Medulla oblongata (tissue), 1 donor: ENCODE measurements around the gene SLC20A1.

Experiments
- DNase-seq: peaks from one replicate; pipeline ENCODE4 v3.0.0-alpha.2; 2015; ENCODE audit errors: extremely low spot score

Gene SLC20A1

GRCh38 chr2:112709703-112710102, 64.0 kb downstream of the SLC20A1 start:
- peak; percentile 55 for DNase-seq

DNA sequence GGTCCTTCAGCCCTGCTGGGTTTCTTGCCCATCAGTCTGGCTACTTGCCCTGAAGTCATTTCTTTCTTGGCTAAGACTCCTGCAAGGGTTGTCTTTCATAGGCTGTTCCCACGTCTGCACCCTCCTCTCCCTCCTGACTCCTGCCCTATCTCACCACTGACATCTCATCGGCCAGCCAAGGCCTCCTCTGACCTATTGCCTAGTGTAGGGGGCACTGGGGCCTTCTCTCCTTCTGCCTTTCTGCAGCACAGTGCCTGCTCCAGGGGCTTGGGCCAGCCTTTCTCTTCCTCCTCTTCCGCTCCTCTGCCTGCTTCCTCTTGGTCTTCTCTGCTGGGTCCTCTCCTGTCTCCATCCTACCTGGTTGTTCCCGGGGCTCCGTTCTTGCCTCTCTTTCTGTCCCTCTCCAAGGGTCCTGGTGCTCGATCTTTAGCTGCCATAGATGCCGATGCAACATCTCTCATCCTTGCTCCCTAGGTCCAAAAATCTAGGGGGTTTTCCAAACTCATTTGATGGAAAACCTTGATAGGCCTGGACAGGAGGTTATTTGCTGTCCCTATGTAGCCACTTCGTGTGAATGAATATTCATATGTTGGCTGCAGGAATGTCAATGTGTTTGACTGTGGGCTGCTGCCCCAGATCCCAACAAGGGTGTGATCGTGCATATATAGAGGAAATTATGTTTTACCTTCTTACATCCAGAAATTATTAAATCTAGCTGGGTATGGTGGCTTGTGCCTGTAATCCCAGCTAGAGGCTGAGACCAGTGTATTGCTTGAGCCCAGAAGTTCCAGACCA, 65.4 kb downstream of the SLC20A1 start:
- no peak for DNase-seq

DNA sequence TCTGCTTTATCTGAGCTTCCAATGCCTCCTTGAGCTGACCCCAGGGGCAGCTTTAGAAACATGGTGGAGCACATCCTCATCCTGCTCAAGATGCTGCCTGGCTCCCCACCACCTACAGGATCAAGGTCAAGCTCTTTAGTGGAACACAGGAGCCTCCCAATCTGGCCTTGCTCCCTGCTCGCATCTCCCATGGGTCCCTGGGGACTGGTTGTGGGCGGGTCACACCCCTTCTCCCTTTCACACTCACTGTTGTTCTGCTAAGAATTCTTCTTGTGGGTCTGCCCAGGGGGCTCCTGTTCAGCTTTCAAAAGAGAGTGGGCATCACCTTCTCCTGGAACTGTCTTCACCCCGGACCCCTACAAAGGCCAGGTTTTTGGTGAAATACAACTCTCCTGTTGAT, 66.7 kb downstream of the SLC20A1 start:
- DNase-seq = no peak

- no peak for DNase-seq
Observed at GRCh38 chr2:112712903-112713584, 67.3 kb downstream of the SLC20A1 start.
